Measurements from ENCODE around the gene METAP1. TPM values are rescaled to one million over a fixed set of nuclear protein-coding genes. Genes with fewer than 3 reads are reported as not detected.
A peak's percentile ranks its signal among the peaks of the same experiment; 100 is the strongest.

The METAP1 gene
- total and polyA plus RNA-seq, 2 of the 8 experiments (the other 6 are each of a cell fraction or from before 2014, with no cell fraction given), result 50.6 to 85.2 TPM

DNA sequence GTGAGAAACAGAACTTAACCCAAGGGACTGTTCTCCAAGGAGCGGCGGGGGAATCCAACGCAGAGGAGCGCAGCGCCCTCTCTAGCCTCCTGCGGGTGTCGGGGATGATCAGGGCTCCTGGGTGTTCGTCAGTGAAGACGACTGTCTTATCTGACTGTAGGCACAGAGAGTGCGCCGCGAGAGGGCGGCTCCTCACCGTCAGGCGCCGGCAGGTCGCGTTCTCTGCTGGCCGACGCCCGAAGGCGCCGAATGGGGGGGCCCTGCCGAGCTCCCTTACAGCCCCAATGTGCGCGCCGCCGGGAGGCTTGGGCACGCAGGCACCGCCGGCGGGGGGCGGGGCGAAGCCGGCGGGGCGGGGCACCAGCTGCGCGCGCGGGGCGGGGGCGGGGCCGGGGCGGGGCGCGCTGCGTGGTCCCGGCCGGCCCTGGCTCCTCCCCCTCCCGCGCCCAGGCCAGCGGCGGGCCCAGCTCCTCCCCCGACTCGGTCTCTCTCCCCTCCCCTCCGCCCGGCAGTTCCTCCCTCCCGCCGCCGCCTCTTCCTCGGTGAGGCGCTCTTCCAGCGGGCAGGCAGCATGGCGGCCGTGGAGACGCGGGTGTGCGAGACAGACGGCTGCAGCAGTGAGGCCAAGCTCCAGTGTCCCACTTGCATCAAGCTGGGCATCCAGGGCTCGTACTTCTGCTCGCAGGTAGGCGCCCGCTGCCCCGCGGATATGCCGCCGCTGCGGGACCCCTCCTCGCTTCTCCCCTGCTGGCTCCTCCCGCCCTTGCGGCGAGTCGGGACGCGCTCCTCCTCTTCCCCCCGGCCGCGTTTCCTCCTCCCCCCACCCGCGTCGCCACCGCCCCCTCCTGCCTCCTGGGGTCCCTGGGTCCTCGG lies at the start of gene METAP1 (continued):
- TF ChIP-seq ATF2 (IDR thresholded peaks at IDR 0.05; ENCODE audit: low read length), result no peak
- no peak for TF ChIP-seq SRF (IDR thresholded peaks at IDR 0.05; ENCODE audit: low read depth, low read length)
- no peak for TF ChIP-seq TEAD4 (IDR thresholded peaks at IDR 0.05; ENCODE audit: low read depth, low read length)
- TF ChIP-seq NANOG (IDR thresholded peaks at IDR 0.05; ENCODE audit: insufficient read depth, low read depth, low read length, poor library complexity, severe bottlenecking), result no peak
- no peak for TF ChIP-seq GABPA (IDR thresholded peaks at IDR 0.05; ENCODE audit: borderline replicate concordance, insufficient read depth, low read length)
- TF ChIP-seq CHD1 (IDR thresholded peaks at IDR 0.05; ENCODE audit: low read depth, low read length), result no peak
- no peak for TF ChIP-seq SUZ12 (IDR thresholded peaks at IDR 0.05; ENCODE audit: low read length)
- TF ChIP-seq CTBP2 (IDR thresholded peaks at IDR 0.05; ENCODE audit: borderline replicate concordance, insufficient read depth, insufficient read length, low read length), result no peak
- TF ChIP-seq RNF2 (IDR thresholded peaks at IDR 0.05; ENCODE audit: borderline replicate concordance, low read depth, low read length, missing control alignments, poor library complexity, severe bottlenecking), result no peak
- 0 out of 2 replicates have a peak, but pooled peaks have one; percentile 7 for TF ChIP-seq SP1 (IDR thresholded peaks at IDR 0.05; ENCODE audit: low read depth, low read length)
- peak; percentile 57 for TF ChIP-seq MAX (IDR thresholded peaks at IDR 0.05)
- TF ChIP-seq EGR1 (IDR thresholded peaks at IDR 0.05; ENCODE audit: borderline replicate concordance, low read depth, low read length), result 0 out of 2 replicates have a peak, but pooled peaks have one; percentile 11
- TF ChIP-seq POU5F1 (IDR thresholded peaks at IDR 0.05; ENCODE audit: low read depth, low read length), result no peak
- peak; percentile 72 to 79 for TF ChIP-seq RAD21 (IDR thresholded peaks at IDR 0.05 in 1 of 2, conservative IDR thresholded peaks at IDR 0.05 in 1 of 2; ENCODE audit: low read depth in 2 of 2, low read length in 2 of 2)
- TF ChIP-seq ZNF274 (IDR thresholded peaks at IDR 0.05; ENCODE audit: borderline replicate concordance, extremely low read depth, low read length), result no peak
- TF ChIP-seq, protein P1, sequence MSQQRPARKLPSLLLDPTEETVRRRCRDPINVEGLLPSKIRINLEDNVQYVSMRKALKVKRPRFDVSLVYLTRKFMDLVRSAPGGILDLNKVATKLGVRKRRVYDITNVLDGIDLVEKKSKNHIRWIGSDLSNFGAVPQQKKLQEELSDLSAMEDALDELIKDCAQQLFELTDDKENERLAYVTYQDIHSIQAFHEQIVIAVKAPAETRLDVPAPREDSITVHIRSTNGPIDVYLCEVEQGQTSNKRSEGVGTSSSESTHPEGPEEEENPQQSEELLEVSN (IDR thresholded peaks at IDR 0.05), result 0 out of 2 replicates have a peak, but pooled peaks have one; percentile 26
- TF ChIP-seq YY1 (IDR thresholded peaks at IDR 0.05; ENCODE audit: low read depth, low read length), result peak; percentile 85
- peak; percentile 68; the same call in 1 of the 2 replicates for TF ChIP-seq TBP (IDR thresholded peaks at IDR 0.05; ENCODE audit: low read depth, low read length)
- no peak for TF ChIP-seq SIX5 (IDR thresholded peaks at IDR 0.05; ENCODE audit: low read depth, low read length)
- no peak for TF ChIP-seq BRCA1 (IDR thresholded peaks at IDR 0.05; ENCODE audit: low read depth, low read length)
